Neural progenitor cell (in vitro differentiated cells): Measurements from ENCODE around the gene TRIP4. TPM values are rescaled to one million over a fixed set of nuclear protein-coding genes. Genes with fewer than 3 reads are reported as not detected.

Experiments used
- DNase-seq: peaks from one replicate; pipeline ENCODE4 v3.0.0-alpha.2; 2016; ENCODE audit warnings: low spot score
- H2AFZ ChIP-seq: fragments of 200-600 bp; sonication (generic); replicated peaks from 2 replicates; pipeline ENCODE4 v1.6.1; 2016; ENCODE audit warnings: antibody characterized with exemption
- H3F3A ChIP-seq: fragments of 200-600 bp; sonication (generic); 2 replicates; pipeline ENCODE4 v1.6.1; 2016; ENCODE audit warnings: antibody characterized with exemption, low read depth
- H3K27ac ChIP-seq: fragments of 200-600 bp; sonication (generic); 2 replicates; pipeline ENCODE4 v1.5.1; 2016; ENCODE audit warnings: mild to moderate bottlenecking
- H3K27me3 ChIP-seq: fragments of 200-600 bp; sonication (generic); 2 replicates; pipeline ENCODE4 v1.6.1; 2016; ENCODE audit warnings: mild to moderate bottlenecking, moderate library complexity
- H3K36me3 ChIP-seq: fragments of 200-600 bp; sonication (generic); 2 replicates; pipeline ENCODE4 v1.5.1; 2016
- H3K4me1 ChIP-seq: fragments of 200-600 bp; sonication (generic); 2 replicates; pipeline ENCODE4 v1.6.1; 2016; ENCODE audit warnings: mixed run types
- H3K4me2 ChIP-seq: fragments of 200-600 bp; sonication (generic); 2 replicates; pipeline ENCODE4 v1.6.1; 2016
- H3K4me3 ChIP-seq: fragments of 200-600 bp; sonication (generic); 2 replicates; pipeline ENCODE4 v1.5.1; 2016
- H3K79me2 ChIP-seq: fragments of 200-600 bp; sonication (generic); 2 replicates; pipeline ENCODE4 v1.6.1; 2016; ENCODE audit warnings: low read depth
- H3K9ac ChIP-seq: fragments of 200-600 bp; sonication (generic); 2 replicates; pipeline ENCODE4 v1.6.1; 2016
- H3K9me3 ChIP-seq: fragments of 200-600 bp; sonication (generic); 2 replicates; pipeline ENCODE4 v1.5.1; 2016; ENCODE audit warnings: low read depth
- H4K20me1 ChIP-seq: fragments of 200-600 bp; sonication (generic); 2 replicates; pipeline ENCODE4 v1.6.1; 2016; ENCODE audit warnings: low read depth
- H3K27ac Mint-ChIP-seq: 3 replicates; pipeline ENCODE4 v1.8.0; 2021; ENCODE audit warnings: mixed read lengths
- H3K27me3 Mint-ChIP-seq: 2 replicates; pipeline ENCODE4 v1.8.0; 2022; ENCODE audit warnings: low read depth, mild to moderate bottlenecking, inconsistent platforms, moderate library complexity, mixed read lengths; ENCODE audit not compliant: insufficient read depth
- H3K36me3 Mint-ChIP-seq: 3 replicates; pipeline ENCODE4 v1.8.0; 2021; ENCODE audit warnings: mixed read lengths
- H3K4me1 Mint-ChIP-seq: 3 replicates; pipeline ENCODE4 v1.8.0; 2021; ENCODE audit warnings: mixed read lengths
- H3K4me3 Mint-ChIP-seq: 3 replicates; pipeline ENCODE4 v1.8.0; 2021; ENCODE audit warnings: mild to moderate bottlenecking, moderate library complexity, mixed read lengths
- H3K9me3 Mint-ChIP-seq: 3 replicates; pipeline ENCODE4 v1.8.0; 2020; ENCODE audit warnings: mixed read lengths
- CTCF ChIP-seq: fragments of 200-600 bp; sonication (generic); IDR thresholded peaks from 2 replicates; pipeline ENCODE4 v1.5.1; 2017; ENCODE audit warnings: antibody characterized with exemption, mild to moderate bottlenecking
- EZH2 ChIP-seq: fragments of 200-600 bp; sonication (generic); IDR thresholded peaks from 2 replicates; pipeline ENCODE4 v1.6.1; 2017; ENCODE audit warnings: antibody characterized with exemption, mild to moderate bottlenecking, moderate library complexity
- EZH2phosphoT487 ChIP-seq: fragments of 200-600 bp; sonication (generic); IDR thresholded peaks from 2 replicates; pipeline ENCODE4 v1.6.1; 2017; ENCODE audit warnings: antibody characterized with exemption
- total RNA-seq: library from RNA; depleted of rRNA; stranded (reverse); fragments of >200 nt; gene quantifications from 2 replicates; pipeline ENCODE4 v1.2.3, GENCODE V29; 2015; ENCODE audit warnings: low replicate concordance

TRIP4 gene
- total RNA-seq, 1 donor from 2014 or later: 17.3 TPM

GRCh38 chr15:64438653-64439447 lies 51.2 kb downstream of the TRIP4 start:
- Histone ChIP-seq H3K79me2 (no peaks in the 10 kb centered on the region), H3K4me1 (no peaks in the 10 kb centered on the region), H2AFZ (no peak overlapping the region), H3K4me3 (no peak overlapping the region), H3K9ac (no peak overlapping the region), H3K27me3 (no peaks in the 10 kb centered on the region), H3K4me2 (no peak overlapping the region), H3K27ac (no peak overlapping the region), H3F3A (no peaks in the 10 kb centered on the region), H3K36me3 (no peaks in the 10 kb centered on the region), H3K9me3 (no peaks in the 10 kb centered on the region), H4K20me1 (no peaks in the 10 kb centered on the region)
- Mint-ChIP-seq H3K27me3 (no peaks in the 10 kb centered on the region), H3K4me1 (peaks cover 4% of the 10 kb centered on the region), H3K4me3 (no peak overlapping the region), H3K36me3 (peaks cover 13% of the 10 kb centered on the region), H3K27ac (no peak overlapping the region), H3K9me3 (no peaks in the 10 kb centered on the region)
- no peak for DNase-seq
- TF ChIP-seq EZH2phosphoT487 (no peak), EZH2 (no peak), CTCF (no peak)

DNA sequence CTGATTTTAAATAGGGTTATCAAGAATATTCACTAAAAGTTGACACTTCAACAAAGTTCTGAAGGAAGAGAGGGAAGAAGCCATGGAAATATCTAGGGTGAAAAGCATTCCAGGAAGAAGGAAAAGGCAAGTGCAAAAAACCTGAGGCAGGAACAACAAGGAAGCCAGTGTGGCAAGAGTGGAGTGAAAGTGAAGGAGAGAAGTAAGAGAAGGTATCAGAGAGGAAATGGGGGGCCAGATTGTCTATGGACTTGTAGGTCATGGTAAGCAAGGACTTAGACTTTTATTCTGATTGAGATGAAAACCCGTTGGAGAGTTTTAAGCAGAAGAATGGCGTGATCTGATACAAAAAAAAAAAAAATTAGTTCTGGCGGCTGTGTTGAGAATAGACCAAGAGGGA lies 54.2 kb downstream of the TRIP4 start:
- Mint-ChIP-seq H3K36me3 (peaks cover 9% of the 10 kb centered on the region), H3K4me3 (no peak overlapping the region), H3K27me3 (no peaks in the 10 kb centered on the region), H3K4me1 (peaks cover 6% of the 10 kb centered on the region), H3K27ac (no peak overlapping the region), H3K9me3 (no peaks in the 10 kb centered on the region)
- H3K4me1 ChIP-seq: no peaks in the 10 kb centered on the region
- no peak overlapping the region for H2AFZ ChIP-seq
- no peaks in the 10 kb centered on the region for H3F3A ChIP-seq
- no peak for TF ChIP-seq CTCF
- no peak for TF ChIP-seq EZH2phosphoT487
- TF ChIP-seq EZH2: no peak
- DNase-seq: no peak
- H3K4me2 ChIP-seq: no peak overlapping the region
- H3K27me3 ChIP-seq: no peaks in the 10 kb centered on the region
- H3K36me3 ChIP-seq: no peaks in the 10 kb centered on the region
- no peaks in the 10 kb centered on the region for H4K20me1 ChIP-seq
- H3K79me2 ChIP-seq: no peaks in the 10 kb centered on the region
- H3K9ac ChIP-seq: no peak overlapping the region
- H3K4me3 ChIP-seq: no peak overlapping the region
- no peaks in the 10 kb centered on the region for H3K9me3 ChIP-seq
- no peak overlapping the region for H3K27ac ChIP-seq

- no peak overlapping the region for H3K27ac ChIP-seq
- H3K4me2 ChIP-seq: no peak overlapping the region
- H3K27ac Mint-ChIP-seq: no peak overlapping the region
- no peaks in the 10 kb centered on the region for H3K27me3 Mint-ChIP-seq
- no peaks in the 10 kb centered on the region for H3K9me3 Mint-ChIP-seq
- H3K4me1 Mint-ChIP-seq: peaks cover 6% of the 10 kb centered on the region
- no peaks in the 10 kb centered on the region for H3K36me3 ChIP-seq
- H2AFZ ChIP-seq: no peak overlapping the region
- H3K27me3 ChIP-seq: no peaks in the 10 kb centered on the region
- H3K9me3 ChIP-seq: no peaks in the 10 kb centered on the region
- no peaks in the 10 kb centered on the region for H3F3A ChIP-seq
- TF ChIP-seq CTCF: no peak
- no peak for TF ChIP-seq EZH2phosphoT487
- no peak for TF ChIP-seq EZH2
- H3K79me2 ChIP-seq: no peaks in the 10 kb centered on the region
- H3K36me3 Mint-ChIP-seq: peaks cover 10% of the 10 kb centered on the region
- no peak overlapping the region for H3K4me3 Mint-ChIP-seq
- DNase-seq: no peak
- no peaks in the 10 kb centered on the region for H3K4me1 ChIP-seq
- H4K20me1 ChIP-seq: no peaks in the 10 kb centered on the region
- no peak overlapping the region for H3K4me3 ChIP-seq
- H3K9ac ChIP-seq: no peak overlapping the region
Observed at GRCh38 chr15:64443016-64443415, 55.4 kb downstream of the TRIP4 start.
